H1 (cell line): ENCODE data around the gene GTF2I. TPM values are rescaled to one million over a fixed set of nuclear protein-coding genes. Genes with fewer than 3 reads are reported as not detected.

Experiments
- CHD1 ChIP-seq: IDR thresholded peaks from 2 replicates; pipeline ENCODE4 v1.6.1; 2012; ENCODE audit warnings: low read depth, low read length, improper control_type of control experiment
- EP300 ChIP-seq, 2 experiments: IDR thresholded peaks; 1 replicate in 1 of 2; 2 replicates in 1 of 2; pipeline ENCODE4 v1.6.1; 2011 to 2012; ENCODE audit warnings: low read depth in 2 of 2, low read length in 2 of 2, mild to moderate bottlenecking in 2 of 2, borderline replicate concordance in 1 of 2, inconsistent platforms in 1 of 2, moderate library complexity in 1 of 2
- HDAC2 ChIP-seq, 2 experiments: fragments of 300-600 bp in 1 of 2; sonication (generic) in 1 of 2; IDR thresholded peaks; 2 replicates each; pipeline ENCODE4 v1.6.1; 2011 to 2012; ENCODE audit warnings: low read depth in 2 of 2, low read length in 2 of 2, mild to moderate bottlenecking in 2 of 2, moderate library complexity in 2 of 2, borderline replicate concordance in 1 of 2, inconsistent platforms in 1 of 2
- HDAC6 ChIP-seq: IDR thresholded peaks from one replicate; pipeline ENCODE4 v1.7.1; 2012; ENCODE audit warnings: low read depth, mild to moderate bottlenecking, inconsistent platforms, low read length, moderate library complexity
- POLR2AphosphoS5 ChIP-seq: IDR thresholded peaks from 2 replicates; pipeline ENCODE4 v1.6.1; 2011; ENCODE audit warnings: low read depth, low read length
- RXRA ChIP-seq: IDR thresholded peaks from 2 replicates; pipeline ENCODE4 v1.6.1; 2011; ENCODE audit warnings: low read depth, mild to moderate bottlenecking, low read length, moderate library complexity; ENCODE audit not compliant: insufficient read depth
- TEAD4 ChIP-seq: IDR thresholded peaks from 2 replicates; pipeline ENCODE4 v1.6.1; 2012; ENCODE audit warnings: low read depth, low read length, inconsistent platforms, mixed read lengths
- polyA plus RNA-seq, 7 experiments: library from polyadenylated mRNA; depleted of rRNA in 3 of 7; stranded (reverse) in 5 of 7; unstranded in 2 of 7; fragments of >200 nt in 5 of 7; fragments of 200-250 nt in 2 of 7; gene quantifications; 1 replicate in 5 of 7; 2 replicates in 1 of 7; 4 replicates in 1 of 7; pipeline versions ENCODE4 v1.2.1 to v1.2.3, GENCODE V29; 2011 to 2013; ENCODE audit warnings: missing spikeins in 2 of 7, mixed read lengths in 2 of 7
- total RNA-seq: library from RNA; stranded (reverse); fragmentation: NEBNext Ultra II Directional; extraction: Animal tissue kit (Norgen Biotek cat#: 25700); gene quantifications from 2 replicates; pipeline ENCODE4 v1.2.1, GENCODE V29; 2021

Gene GTF2I
- total and polyA plus RNA-seq, 2 of the 8 experiments (the other 6 are each of a cell fraction or from before 2014, with no cell fraction given), result 46.7 to 316 TPM

DNA sequence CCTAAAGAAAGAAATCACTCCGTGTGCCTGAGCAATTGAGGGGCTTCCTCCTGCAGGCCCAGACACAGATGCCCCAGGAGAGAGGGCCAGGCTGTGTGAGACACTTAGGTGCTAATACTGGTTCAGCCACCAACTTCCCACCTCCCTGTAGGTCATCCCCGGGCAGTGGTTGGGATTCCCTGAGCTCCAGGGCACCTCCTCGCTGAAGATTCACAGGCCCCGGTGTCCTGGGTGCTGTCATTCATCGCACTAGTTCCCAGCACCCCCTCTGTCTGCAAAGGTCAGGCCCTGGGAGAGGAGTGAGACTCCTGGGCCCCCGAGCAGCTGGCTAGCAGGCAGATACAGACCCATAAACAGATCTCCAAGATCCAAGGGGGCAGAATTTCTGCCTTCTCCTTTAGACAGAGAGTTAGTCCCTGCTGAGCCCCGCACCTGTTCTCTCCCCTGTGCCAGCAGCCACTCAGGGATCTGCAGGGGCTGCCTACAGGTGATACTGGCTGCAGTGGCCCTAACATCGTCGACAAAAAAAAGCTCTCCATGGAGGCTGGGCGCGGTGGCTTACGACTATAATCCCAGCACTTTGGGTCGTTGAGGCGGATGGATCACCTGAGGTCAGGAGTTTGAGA is 38.2 kb upstream of the GTF2I start (continued):
- TF ChIP-seq RXRA (no peak), TEAD4 (no peak), HDAC2 (IDR thresholded peaks at IDR 0.05; ENCODE audit: borderline replicate concordance in 1 of 2, low read depth in 2 of 2, low read length in 2 of 2) (no peak), EP300 (IDR thresholded peaks at IDR 0.05; ENCODE audit: borderline replicate concordance in 1 of 2, low read depth in 2 of 2, low read length in 2 of 2) (no peak), POLR2AphosphoS5 (no peak), CHD1 (no peak), HDAC6 (no peak)
